GM12878 (cell line): ENCODE results near the gene OR9Q1. TPM values are rescaled to one million over a fixed set of nuclear protein-coding genes. Genes with fewer than 3 reads are reported as not detected.

Experiments used
- JUND ChIP-seq: IDR thresholded peaks from 2 replicates; pipeline ENCODE4 v1.6.1; 2012; ENCODE audit warnings: low read depth, mild to moderate bottlenecking, low read length, improper control_type of control experiment, moderate library complexity
- MEF2A ChIP-seq: IDR thresholded peaks from 2 replicates; pipeline ENCODE4 v1.6.1; 2011; ENCODE audit warnings: low read depth, mild to moderate bottlenecking, low read length, moderate library complexity; ENCODE audit not compliant: insufficient read depth
- NFYB ChIP-seq: IDR thresholded peaks from 2 replicates; pipeline ENCODE4 v1.6.1; 2011; ENCODE audit warnings: low read depth, mild to moderate bottlenecking, low read length, improper control_type of control experiment, moderate library complexity; ENCODE audit not compliant: insufficient read depth
- RUNX3 ChIP-seq: IDR thresholded peaks from 2 replicates; pipeline ENCODE4 v1.6.1; 2012; ENCODE audit warnings: low read length, inconsistent platforms
- TARDBP ChIP-seq: IDR thresholded peaks from 2 replicates; pipeline ENCODE4 v1.6.1; 2016; ENCODE audit warnings: borderline replicate concordance
- WRNIP1 ChIP-seq: IDR thresholded peaks from 2 replicates; pipeline ENCODE4 v1.6.1; 2011; ENCODE audit warnings: low read depth, low read length, improper control_type of control experiment, borderline replicate concordance
- ZBED1 ChIP-seq: IDR thresholded peaks from 2 replicates; pipeline ENCODE4 v1.6.1; 2016; ENCODE audit warnings: borderline replicate concordance
- ZNF384 ChIP-seq: IDR thresholded peaks from 2 replicates; pipeline ENCODE4 v1.6.1; 2012; ENCODE audit warnings: low read depth, mild to moderate bottlenecking, low read length, improper control_type of control experiment, borderline replicate concordance
- ZNF622 ChIP-seq: fragments of 450-650 bp; IDR thresholded peaks from 2 replicates; pipeline ENCODE4 v1.6.1; 2017; ENCODE audit warnings: mild to moderate bottlenecking, inconsistent platforms
- polyA plus RNA-seq, 11 experiments: library from polyadenylated mRNA; depleted of rRNA in 4 of 11; unstranded in 6 of 11; stranded (reverse) in 5 of 11; fragments of >200 nt; fragmentation: Nextera tagmentation in 4 of 11; fragmentation: Illumina TruSeq in 1 of 11; extraction: Ambion mirVana in 4 of 11; extraction: Trizol in 1 of 11; gene quantifications; 1 replicate in 1 of 11; 2 replicates in 10 of 11; pipeline versions ENCODE4 v1.2.1 to v1.2.3, GENCODE V29; 2011 to 2016; ENCODE audit warnings: inconsistent platforms in 2 of 11, missing spikeins in 2 of 11, low read depth in 1 of 11
- total RNA-seq, 4 experiments: library from RNA; depleted of rRNA in 3 of 4; stranded (reverse); fragments of >200 nt in 3 of 4; fragmentation: Illumina TruSeq in 1 of 4; extraction: Trizol in 1 of 4; gene quantifications; 2 replicates each; pipeline versions ENCODE4 v1.2.1 to v1.2.3, GENCODE V29; 2013 to 2021
- TF ChIP-seq, protein P1 (sequence below): fragments of 150-350 bp; IDR thresholded peaks from 2 replicates; pipeline ENCODE4 v1.6.1; 2016; ENCODE audit warnings: low read depth, low read length
- TF ChIP-seq, protein P2 (sequence below): IDR thresholded peaks from 2 replicates; pipeline ENCODE4 v1.6.1; 2012; ENCODE audit warnings: improper control_type of control experiment, low read depth, low read length; ENCODE audit not compliant: insufficient replicate concordance
- TF ChIP-seq, protein P3 (sequence below): IDR thresholded peaks from 2 replicates; pipeline ENCODE4 v1.6.1; 2012; ENCODE audit warnings: mild to moderate bottlenecking, low read depth, low read length

OR9Q1 gene
- total and polyA plus RNA-seq, 10 of the 15 experiments (the other 5 are each of a cell fraction or from before 2014, with no cell fraction given) = not detected

DNA sequence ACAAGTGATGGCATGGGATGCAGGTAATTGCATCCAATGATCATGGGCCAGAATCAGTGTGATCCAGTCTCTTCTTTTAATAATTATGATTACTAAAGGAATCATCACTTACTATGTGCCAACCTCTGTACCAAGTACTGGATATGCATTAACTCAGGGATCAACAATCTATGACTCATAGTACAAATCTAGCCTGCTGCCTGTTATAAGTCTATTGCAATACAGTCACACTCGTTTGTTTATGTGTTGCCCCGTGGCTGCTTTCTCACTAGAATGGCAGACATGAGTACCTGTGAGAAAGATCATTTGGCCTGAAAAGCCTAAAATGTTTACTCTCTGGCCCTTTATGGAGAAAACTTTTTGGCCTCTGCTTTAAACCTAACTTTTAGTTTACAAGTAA is 52.1 kb downstream of the OR9Q1 start (continued):
- TF ChIP-seq, protein P1, sequence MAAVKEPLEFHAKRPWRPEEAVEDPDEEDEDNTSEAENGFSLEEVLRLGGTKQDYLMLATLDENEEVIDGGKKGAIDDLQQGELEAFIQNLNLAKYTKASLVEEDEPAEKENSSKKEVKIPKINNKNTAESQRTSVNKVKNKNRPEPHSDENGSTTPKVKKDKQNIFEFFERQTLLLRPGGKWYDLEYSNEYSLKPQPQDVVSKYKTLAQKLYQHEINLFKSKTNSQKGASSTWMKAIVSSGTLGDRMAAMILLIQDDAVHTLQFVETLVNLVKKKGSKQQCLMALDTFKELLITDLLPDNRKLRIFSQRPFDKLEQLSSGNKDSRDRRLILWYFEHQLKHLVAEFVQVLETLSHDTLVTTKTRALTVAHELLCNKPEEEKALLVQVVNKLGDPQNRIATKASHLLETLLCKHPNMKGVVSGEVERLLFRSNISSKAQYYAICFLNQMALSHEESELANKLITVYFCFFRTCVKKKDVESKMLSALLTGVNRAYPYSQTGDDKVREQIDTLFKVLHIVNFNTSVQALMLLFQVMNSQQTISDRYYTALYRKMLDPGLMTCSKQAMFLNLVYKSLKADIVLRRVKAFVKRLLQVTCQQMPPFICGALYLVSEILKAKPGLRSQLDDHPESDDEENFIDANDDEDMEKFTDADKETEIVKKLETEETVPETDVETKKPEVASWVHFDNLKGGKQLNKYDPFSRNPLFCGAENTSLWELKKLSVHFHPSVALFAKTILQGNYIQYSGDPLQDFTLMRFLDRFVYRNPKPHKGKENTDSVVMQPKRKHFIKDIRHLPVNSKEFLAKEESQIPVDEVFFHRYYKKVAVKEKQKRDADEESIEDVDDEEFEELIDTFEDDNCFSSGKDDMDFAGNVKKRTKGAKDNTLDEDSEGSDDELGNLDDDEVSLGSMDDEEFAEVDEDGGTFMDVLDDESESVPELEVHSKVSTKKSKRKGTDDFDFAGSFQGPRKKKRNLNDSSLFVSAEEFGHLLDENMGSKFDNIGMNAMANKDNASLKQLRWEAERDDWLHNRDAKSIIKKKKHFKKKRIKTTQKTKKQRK = no peak
- TF ChIP-seq RUNX3 (no peak), ZNF622 (no peak), ZNF384 (no peak), WRNIP1 (no peak), TARDBP (no peak), ZBED1 (no peak), MEF2A (no peak), NFYB (no peak), JUND (no peak)
- TF ChIP-seq, protein P2, sequence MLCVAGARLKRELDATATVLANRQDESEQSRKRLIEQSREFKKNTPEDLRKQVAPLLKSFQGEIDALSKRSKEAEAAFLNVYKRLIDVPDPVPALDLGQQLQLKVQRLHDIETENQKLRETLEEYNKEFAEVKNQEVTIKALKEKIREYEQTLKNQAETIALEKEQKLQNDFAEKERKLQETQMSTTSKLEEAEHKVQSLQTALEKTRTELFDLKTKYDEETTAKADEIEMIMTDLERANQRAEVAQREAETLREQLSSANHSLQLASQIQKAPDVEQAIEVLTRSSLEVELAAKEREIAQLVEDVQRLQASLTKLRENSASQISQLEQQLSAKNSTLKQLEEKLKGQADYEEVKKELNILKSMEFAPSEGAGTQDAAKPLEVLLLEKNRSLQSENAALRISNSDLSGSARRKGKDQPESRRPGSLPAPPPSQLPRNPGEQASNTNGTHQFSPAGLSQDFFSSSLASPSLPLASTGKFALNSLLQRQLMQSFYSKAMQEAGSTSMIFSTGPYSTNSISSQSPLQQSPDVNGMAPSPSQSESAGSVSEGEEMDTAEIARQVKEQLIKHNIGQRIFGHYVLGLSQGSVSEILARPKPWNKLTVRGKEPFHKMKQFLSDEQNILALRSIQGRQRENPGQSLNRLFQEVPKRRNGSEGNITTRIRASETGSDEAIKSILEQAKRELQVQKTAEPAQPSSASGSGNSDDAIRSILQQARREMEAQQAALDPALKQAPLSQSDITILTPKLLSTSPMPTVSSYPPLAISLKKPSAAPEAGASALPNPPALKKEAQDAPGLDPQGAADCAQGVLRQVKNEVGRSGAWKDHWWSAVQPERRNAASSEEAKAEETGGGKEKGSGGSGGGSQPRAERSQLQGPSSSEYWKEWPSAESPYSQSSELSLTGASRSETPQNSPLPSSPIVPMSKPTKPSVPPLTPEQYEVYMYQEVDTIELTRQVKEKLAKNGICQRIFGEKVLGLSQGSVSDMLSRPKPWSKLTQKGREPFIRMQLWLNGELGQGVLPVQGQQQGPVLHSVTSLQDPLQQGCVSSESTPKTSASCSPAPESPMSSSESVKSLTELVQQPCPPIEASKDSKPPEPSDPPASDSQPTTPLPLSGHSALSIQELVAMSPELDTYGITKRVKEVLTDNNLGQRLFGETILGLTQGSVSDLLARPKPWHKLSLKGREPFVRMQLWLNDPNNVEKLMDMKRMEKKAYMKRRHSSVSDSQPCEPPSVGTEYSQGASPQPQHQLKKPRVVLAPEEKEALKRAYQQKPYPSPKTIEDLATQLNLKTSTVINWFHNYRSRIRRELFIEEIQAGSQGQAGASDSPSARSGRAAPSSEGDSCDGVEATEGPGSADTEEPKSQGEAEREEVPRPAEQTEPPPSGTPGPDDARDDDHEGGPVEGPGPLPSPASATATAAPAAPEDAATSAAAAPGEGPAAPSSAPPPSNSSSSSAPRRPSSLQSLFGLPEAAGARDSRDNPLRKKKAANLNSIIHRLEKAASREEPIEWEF = no peak
- TF ChIP-seq, protein P3, sequence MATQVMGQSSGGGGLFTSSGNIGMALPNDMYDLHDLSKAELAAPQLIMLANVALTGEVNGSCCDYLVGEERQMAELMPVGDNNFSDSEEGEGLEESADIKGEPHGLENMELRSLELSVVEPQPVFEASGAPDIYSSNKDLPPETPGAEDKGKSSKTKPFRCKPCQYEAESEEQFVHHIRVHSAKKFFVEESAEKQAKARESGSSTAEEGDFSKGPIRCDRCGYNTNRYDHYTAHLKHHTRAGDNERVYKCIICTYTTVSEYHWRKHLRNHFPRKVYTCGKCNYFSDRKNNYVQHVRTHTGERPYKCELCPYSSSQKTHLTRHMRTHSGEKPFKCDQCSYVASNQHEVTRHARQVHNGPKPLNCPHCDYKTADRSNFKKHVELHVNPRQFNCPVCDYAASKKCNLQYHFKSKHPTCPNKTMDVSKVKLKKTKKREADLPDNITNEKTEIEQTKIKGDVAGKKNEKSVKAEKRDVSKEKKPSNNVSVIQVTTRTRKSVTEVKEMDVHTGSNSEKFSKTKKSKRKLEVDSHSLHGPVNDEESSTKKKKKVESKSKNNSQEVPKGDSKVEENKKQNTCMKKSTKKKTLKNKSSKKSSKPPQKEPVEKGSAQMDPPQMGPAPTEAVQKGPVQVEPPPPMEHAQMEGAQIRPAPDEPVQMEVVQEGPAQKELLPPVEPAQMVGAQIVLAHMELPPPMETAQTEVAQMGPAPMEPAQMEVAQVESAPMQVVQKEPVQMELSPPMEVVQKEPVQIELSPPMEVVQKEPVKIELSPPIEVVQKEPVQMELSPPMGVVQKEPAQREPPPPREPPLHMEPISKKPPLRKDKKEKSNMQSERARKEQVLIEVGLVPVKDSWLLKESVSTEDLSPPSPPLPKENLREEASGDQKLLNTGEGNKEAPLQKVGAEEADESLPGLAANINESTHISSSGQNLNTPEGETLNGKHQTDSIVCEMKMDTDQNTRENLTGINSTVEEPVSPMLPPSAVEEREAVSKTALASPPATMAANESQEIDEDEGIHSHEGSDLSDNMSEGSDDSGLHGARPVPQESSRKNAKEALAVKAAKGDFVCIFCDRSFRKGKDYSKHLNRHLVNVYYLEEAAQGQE = no peak
